Transverse colon (tissue), 3 donors: ENCODE results near the gene WSB2.

Source experiments
- CTCF ChIP-seq, 5 experiments: fragments of 200-600 bp in 3 of 5; fragments of 450-650 bp in 2 of 5; sonication (generic) in 3 of 5; IDR thresholded peaks; 1 replicate in 2 of 5; 2 replicates in 3 of 5; pipeline ENCODE4 v1.5.1; 2016 to 2017; ENCODE audit warnings: antibody characterized with exemption in 5 of 5, inconsistent platforms in 3 of 5, mild to moderate bottlenecking in 2 of 5, moderate library complexity in 1 of 5
- POLR2A ChIP-seq: fragments of 450-650 bp; IDR thresholded peaks from one replicate; pipeline ENCODE4 v1.6.1; 2016; ENCODE audit warnings: antibody characterized with exemption, mild to moderate bottlenecking, moderate library complexity

GRCh38 chr12:118102609-118103008, 41.6 kb upstream of the WSB2 start:
- TF ChIP-seq CTCF (IDR thresholded peaks at IDR 0.05): no peak
- no peak for TF ChIP-seq POLR2A
